Peyer's patch (tissue), 4 donors: ENCODE results near the gene FHOD3.

Source experiments
- POLR2A ChIP-seq, 2 donors: fragments of 450-650 bp; IDR thresholded peaks; one replicate each; pipeline ENCODE4 v1.5.1; 2017; ENCODE audit warnings: antibody characterized with exemption in 2 of 2, mild to moderate bottlenecking in 2 of 2, moderate library complexity in 2 of 2
- TF ChIP-seq, protein P1 (sequence below), 6 experiments: fragments of 450-650 bp in 4 of 6; fragments of 200-600 bp in 2 of 6; sonication (generic) in 1 of 6; IDR thresholded peaks; one replicate each; pipeline ENCODE4 v1.5.1; 2017 to 2019; ENCODE audit warnings: antibody characterized with exemption in 6 of 6, mild to moderate bottlenecking in 3 of 6, moderate library complexity in 1 of 6

DNA sequence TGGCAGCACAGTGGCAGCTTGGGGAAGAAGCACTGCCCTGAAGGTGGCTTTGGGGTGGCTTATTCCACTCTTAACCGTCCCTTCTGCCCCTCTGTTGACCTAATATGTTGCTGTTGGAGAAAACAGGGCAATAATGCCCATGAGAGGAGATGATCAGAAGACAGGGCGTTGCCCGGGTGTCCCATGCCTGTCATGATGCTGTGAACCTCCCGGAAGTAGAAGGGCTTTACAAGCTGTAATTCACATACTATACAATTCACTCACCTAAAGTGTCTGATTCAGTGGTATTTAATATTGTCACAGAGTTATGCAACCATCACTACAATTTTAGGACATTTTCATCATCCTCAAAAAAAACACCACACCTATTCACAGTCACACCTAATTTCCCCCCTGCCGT is 112.3 kb downstream of the FHOD3 start:
- TF ChIP-seq, protein P1, sequence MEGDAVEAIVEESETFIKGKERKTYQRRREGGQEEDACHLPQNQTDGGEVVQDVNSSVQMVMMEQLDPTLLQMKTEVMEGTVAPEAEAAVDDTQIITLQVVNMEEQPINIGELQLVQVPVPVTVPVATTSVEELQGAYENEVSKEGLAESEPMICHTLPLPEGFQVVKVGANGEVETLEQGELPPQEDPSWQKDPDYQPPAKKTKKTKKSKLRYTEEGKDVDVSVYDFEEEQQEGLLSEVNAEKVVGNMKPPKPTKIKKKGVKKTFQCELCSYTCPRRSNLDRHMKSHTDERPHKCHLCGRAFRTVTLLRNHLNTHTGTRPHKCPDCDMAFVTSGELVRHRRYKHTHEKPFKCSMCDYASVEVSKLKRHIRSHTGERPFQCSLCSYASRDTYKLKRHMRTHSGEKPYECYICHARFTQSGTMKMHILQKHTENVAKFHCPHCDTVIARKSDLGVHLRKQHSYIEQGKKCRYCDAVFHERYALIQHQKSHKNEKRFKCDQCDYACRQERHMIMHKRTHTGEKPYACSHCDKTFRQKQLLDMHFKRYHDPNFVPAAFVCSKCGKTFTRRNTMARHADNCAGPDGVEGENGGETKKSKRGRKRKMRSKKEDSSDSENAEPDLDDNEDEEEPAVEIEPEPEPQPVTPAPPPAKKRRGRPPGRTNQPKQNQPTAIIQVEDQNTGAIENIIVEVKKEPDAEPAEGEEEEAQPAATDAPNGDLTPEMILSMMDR (IDR thresholded peaks at IDR 0.05) = no peak
- TF ChIP-seq POLR2A (IDR thresholded peaks at IDR 0.05) = no peak
